Left kidney (tissue), 8 donors: ENCODE data around the gene TGIF2. TPM values are rescaled to one million over a fixed set of nuclear protein-coding genes. Genes with fewer than 3 reads are reported as not detected.

Experiments used
- DNase-seq: peaks from one replicate; pipeline ENCODE4 v3.0.0-alpha.2; 2013
- long read RNA-seq, 8 donors: transcript quantifications; one replicate each; lab custom pipeline, GENCODE V29; 2026
- polyA plus RNA-seq: library from polyadenylated mRNA; unstranded; fragments of 120-200 nt; gene quantifications from one replicate; pipeline ENCODE4 v1.2.1, GENCODE V29; 2013; ENCODE audit not compliant: insufficient read length

The TGIF2 gene
- polyA plus RNA-seq: 66.0 TPM
- long read RNA-seq, donor 1, transcript TGIF2-201 (3 exons, 3,406 nt): major isoform, 14 of 26 reads
- long read RNA-seq, donor 1, transcript TGIF2-204 (3 exons, 638 nt): minor isoform, 5 of 26 reads
- long read RNA-seq, donor 1, partial matches to known transcripts: 0 of 26 reads
- long read RNA-seq, donor 1, other reads (novel, unspliced or antisense): 5 of 26 reads
- long read RNA-seq, donor 2, transcript TGIF2-201 (3 exons, 3,406 nt): major isoform, 7 of 76 reads
- long read RNA-seq, donor 2, partial matches to known transcripts: 66 of 76 reads
- long read RNA-seq, donor 2, other reads (novel, unspliced or antisense): 0 of 76 reads
- long read RNA-seq, donor 3, transcript TGIF2-201 (3 exons, 3,406 nt): major isoform, 9 of 9 reads
- long read RNA-seq, donor 3, partial matches to known transcripts: 0 of 9 reads
- long read RNA-seq, donor 3, other reads (novel, unspliced or antisense): 0 of 9 reads
- long read RNA-seq, donor 4: 0 reads
- long read RNA-seq, donor 5, transcript TGIF2-201 (3 exons, 3,406 nt): major isoform, 9 of 13 reads
- long read RNA-seq, donor 5, partial matches to known transcripts: 0 of 13 reads
- long read RNA-seq, donor 5, other reads (novel, unspliced or antisense): 0 of 13 reads
- long read RNA-seq, donor 6, transcript TGIF2-201 (3 exons, 3,406 nt): major isoform, 10 of 40 reads
- long read RNA-seq, donor 6, partial matches to known transcripts: 26 of 40 reads
- long read RNA-seq, donor 6, other reads (novel, unspliced or antisense): 0 of 40 reads
- long read RNA-seq, donor 7, transcript TGIF2-201 (3 exons, 3,406 nt): major isoform, 14 of 78 reads
- long read RNA-seq, donor 7, partial matches to known transcripts: 62 of 78 reads
- long read RNA-seq, donor 7, other reads (novel, unspliced or antisense): 0 of 78 reads
- long read RNA-seq, donor 8, partial matches to known transcripts: 0 of 6 reads
- long read RNA-seq, donor 8, other reads (novel, unspliced or antisense): 0 of 6 reads

DNA sequence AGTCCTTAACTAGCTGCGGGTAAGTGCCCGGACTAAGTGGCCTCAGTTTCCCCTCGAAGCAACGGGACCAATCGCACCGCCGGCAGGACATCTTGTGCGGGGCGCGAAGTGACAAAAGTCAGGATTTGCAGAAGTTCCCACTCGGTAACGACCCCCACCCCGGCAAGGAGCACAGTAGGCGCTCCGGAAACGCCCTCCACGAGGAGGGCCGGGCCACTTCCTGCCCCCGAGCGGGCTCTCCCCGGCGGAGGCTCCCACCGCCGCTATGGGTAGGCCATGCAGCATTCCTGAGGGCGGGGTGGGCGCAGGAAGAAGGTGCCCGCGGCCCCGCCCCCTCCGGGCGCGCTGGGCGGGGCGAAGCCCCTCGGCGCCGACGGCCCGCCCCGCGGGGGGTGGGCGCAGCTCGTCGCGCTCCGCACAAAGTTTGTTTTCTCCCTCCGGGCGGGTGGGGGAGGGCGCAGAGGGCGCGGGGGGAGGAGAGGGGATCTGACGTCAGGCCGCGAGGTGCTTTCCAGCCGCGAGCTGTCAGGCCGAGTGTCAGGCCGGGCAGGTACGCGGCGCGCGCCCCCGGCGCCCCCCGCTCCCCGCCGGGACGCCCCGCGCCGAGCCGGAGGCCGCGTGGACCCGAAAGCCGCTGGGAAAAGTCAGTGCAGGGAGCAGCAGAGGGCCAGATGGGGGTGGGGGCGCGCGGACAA lies at the start of gene TGIF2:
TSS of gene TGIF2 (plus strand) at position 495 of the 695 bp plus-strand sequence. CDS start 5,178 bp downstream, outside the sequence.
- DNase-seq: peak; percentile 92

DNA sequence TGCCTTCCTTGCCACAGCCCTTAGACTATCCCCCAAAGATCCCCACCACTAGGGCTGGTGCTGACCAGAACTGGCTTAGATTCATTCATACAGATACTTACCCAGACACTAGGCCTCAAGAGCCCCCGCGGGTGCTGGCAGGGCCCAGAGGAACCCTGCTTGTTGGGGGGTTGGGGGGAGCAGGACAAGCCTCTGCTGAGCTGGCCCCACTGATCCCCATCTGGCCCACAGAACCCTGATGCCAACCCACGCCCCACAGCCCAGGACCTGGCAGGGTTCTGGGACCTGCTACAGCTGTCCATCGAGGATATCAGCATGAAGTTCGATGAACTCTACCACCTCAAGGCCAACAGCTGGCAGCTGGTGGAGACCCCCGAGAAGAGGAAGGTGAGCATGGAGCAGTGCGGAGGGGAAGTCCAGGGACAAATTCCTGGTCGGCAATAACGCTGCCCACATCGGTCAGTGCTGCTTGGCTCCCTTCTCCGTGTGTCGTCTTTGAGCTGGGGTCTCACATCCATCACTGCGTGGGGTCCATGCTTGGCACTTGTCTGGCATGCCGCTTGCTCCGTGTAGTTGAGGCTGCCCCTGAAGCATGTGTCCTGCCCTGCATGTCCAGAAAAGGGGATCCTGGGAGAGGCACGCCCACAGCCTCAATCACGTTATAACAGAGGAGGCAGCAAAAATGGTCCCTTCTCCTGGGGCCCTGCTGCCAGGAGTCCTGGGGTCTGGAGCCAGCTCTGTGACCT lies 47.6 kb upstream of the TGIF2 start:
- DNase-seq: no peak

DNA sequence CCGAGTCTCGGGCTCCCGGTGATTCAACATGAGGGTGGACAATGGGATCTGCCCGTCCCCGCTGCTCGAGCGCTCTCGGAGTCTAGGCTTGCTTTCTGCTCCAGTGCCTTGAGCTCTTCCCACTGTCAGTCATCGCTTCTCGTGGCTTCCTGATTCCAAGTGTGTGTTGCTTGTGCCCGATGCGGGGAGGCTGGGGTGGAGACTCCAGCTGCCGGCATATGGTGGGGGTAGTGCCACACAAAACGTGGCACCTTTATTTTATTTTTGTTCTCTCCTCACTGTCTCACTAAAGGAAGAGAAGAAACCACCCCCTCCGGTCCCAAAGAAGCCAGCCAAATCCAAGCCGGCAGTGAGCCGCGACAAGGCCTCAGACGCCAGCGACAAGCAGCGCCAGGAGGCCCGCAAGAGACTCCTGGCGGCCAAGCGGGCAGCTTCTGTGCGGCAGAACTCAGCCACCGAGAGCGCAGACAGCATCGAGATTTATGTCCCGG lies 46.8 kb upstream of the TGIF2 start:
- no peak for DNase-seq

DNA sequence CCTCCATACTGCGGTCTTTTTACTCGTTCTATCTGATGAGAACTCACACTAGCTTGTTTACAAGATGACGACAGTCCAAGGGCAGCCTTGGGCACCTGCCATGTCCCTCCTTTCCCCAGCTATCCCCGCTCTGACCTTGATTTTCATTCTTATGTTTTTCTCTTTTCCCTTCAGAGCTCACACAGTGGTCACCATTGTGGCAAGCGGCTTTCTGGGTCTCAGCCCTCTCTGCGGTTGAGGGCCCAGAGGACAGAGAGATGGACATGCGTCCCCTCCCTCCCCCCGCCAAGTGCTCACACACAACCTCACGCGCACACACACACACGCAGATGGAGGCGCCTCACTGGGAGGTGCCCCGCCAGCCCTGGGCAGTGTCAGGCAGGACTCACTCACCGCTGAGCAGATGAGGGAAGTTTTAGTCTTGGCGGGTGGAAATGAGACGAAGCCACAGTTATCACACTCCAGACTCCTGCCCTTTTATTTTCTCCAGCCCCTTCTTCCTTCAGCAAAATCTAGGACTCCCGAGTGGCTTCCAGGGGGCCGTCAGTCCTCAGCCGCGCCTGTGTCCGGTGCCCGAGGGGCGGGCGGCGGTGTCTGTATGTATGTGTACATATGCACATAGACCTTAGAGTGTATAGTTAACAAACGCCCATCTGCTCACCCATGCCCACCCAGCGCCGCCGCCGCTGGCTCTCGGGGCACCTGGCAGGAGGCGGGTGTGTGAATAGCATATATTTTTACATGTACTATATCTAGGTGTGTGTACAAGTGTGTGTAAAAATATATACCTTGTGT lies 45.9 kb upstream of the TGIF2 start:
- DNase-seq: no peak

DNA sequence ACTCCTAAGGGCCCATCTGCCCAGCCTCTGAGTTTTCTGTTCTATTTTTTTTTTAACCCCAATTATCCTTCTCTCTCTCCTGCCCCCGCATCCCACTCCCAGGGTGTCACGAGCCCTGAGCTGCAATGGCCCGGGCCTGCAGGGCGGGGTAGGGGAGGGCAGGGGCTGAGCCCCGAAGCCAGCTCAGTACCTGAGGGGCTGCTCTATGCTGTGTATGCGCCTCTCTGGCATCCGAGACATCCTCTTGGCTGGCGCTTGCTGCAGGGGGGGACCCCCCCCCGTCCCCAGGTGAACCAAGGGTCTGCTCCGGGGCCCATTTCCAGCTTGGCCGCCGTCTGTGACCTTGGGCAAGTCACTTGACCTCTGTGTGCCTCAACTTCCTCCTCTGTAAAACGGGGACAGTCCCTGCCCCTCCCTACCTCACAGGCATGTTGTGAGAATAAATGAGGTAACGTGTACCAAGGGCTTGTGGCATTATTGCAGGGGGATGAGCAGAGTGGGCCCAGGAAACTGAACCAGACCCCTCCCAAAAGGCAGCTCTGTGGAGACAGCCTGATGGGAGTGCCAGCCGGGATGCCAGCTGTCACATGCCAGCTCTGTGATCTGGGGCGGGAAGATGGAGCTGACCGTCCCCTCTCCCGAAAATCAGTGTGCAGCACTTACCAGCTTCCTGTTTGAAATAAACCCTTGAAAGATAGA lies 45.1 kb upstream of the TGIF2 start:
- no peak for DNase-seq

DNA sequence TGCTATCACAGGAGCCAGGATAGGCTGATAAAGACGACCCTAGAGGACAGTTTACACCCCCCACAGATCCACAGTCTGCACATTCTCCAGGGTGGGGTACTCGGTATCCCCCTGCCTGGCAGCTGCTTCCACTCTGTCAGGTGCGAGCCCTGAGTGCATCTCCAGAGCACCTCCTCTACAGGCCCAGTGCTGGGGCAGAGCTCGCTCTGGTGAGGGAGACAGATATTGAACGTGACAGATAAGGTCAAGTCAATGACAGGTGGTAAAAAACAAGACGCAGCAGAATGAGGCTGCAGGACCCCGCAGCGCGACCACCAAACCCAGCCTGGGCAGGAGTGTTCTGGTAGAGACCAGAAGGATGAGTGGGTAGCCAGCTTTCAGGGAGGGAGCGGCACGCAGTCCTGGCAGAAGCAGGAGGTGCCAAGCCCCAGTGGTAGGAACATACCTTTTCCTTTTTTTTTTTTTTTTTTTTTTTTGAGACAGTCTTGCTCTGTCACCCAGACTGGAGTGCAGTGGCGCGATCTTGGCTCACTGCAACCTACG lies 44.5 kb upstream of the TGIF2 start:
- no peak for DNase-seq

DNA sequence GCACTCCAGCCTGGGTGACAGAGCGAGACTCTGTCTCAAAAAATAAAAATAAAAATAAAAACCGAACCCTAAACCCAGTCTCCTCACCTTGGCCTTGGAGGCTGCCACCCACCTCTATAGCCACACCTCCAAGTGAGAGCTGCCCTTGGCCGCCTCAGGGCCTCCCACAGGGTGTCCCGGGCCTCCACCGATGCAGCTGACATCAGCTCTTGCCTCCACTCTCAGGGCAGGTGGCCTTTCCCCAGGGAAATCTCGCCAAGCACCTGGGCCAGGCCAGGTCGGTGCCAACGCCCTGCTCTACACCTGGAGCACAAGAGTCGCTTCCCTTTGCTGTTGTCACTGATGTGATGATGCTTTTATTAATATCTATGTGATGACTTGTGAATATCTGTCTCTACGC lies 41.0 kb upstream of the TGIF2 start:
- DNase-seq: no peak

DNA sequence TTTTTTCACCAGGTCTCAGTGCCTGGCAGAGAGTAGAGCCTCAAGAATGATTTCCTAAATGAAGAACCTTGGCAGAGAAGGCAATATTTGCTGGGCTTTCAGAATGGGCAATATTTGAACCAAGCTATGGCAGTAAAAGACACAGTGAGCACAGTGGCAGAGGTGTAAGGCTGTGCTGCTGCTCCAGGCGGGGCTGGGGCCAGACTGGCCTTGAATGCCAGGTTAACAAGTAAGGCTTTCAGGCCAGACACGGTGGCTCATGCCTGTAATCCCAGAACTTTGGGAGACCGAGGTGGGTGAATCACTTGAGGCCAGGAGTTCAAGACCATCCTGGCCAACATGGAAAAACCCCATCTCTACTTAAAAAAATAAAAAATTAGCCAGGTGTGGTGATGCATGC lies 40.6 kb upstream of the TGIF2 start:
- no peak for DNase-seq

DNA sequence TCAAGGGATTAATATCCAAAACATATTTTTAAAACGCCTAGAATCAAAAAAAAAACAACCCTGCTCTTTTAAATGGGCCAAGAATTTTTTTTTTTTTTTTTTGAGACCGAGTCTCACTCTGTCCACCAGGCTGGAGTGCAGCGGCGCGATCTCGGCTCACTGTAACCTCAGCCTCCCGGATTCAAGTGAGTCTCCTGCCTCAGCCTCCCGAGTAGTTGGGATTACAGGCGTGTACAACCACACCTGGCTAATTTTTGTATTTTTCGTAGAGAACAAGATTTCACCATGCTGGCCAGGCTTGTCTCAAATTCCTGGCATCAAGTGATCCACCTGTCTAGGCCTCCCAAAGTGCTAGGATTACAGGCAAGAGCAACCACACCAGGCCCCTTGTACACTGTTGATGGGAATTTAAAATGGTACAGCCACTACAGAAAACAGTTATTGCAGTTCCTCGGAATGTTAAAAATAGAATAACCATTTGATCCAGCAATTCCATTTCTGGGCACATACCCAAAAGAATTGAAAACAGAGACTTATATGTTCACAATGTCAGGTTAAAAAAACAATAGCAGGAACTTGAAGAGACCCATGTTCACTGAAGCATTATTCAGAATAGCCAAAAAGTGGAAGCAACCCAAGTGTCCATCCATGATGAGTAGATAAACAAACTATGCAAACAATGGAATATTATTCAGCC lies 35.2 kb upstream of the TGIF2 start:
- no peak for DNase-seq

DNA sequence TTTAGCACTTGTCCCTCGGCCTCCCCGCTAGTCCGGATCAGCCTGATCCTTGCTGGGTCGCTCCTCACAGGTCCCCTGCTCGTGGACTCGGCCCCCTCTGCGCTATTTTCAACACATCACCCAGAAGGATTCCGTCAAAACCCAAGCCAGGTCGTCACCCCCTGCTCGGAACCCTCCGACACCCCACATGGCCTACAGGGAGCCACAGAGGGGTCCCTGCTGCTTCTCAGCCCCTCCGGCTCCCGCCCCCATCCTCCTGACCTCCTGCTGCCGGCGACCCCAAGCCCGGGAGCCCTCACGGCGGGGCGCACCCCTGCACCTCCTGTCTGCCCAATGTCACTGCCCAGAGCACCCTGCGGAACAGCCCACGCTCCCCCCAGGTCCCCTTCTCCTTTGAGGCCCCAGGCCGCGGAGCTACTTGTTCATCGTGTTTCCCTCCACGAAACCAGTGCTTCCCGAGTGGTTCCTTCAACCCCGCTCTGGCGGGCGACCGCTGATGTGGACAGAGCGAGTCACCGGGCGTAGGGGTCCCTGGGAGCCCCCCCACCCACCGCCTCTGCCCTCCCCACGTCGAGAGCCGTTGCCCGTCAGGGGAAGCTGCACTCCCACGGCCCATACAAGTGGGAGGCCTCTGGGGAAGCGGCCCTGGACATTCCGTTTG lies 32.7 kb upstream of the TGIF2 start:
- DNase-seq: no peak

DNA sequence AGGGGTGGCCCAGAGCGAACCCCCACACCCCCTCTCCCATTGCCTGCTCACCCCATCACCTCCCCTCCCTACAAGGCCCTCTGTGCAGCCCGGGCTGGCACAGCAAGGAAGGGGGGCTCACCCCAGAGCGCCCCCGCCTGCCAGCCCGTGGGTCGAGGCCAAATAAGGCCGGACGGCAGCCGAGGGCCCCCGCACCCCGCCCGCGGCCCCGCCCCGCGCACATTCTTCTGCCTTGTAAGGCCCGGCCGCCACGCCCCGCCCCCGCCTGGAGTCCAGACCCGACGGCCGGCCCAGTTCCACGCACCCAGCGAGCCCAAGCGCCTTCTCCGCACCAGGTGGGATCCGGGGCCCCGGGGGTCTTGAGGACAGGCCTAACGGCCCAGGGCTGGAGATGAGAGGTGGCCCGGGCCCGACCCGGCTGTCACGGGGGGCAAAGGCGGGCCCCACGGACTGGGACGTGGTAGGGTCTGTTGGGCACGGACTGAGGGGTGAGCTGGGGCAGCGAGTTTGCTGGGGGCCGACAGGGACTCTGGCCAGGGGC lies 32.1 kb upstream of the TGIF2 start, which contains the start of gene MYL9:
TSS of gene MYL9 (plus strand) at position 293 of the 541 bp plus-strand sequence. CDS start 3,366 bp downstream, outside the sequence.
- DNase-seq: peak; percentile 75

DNA sequence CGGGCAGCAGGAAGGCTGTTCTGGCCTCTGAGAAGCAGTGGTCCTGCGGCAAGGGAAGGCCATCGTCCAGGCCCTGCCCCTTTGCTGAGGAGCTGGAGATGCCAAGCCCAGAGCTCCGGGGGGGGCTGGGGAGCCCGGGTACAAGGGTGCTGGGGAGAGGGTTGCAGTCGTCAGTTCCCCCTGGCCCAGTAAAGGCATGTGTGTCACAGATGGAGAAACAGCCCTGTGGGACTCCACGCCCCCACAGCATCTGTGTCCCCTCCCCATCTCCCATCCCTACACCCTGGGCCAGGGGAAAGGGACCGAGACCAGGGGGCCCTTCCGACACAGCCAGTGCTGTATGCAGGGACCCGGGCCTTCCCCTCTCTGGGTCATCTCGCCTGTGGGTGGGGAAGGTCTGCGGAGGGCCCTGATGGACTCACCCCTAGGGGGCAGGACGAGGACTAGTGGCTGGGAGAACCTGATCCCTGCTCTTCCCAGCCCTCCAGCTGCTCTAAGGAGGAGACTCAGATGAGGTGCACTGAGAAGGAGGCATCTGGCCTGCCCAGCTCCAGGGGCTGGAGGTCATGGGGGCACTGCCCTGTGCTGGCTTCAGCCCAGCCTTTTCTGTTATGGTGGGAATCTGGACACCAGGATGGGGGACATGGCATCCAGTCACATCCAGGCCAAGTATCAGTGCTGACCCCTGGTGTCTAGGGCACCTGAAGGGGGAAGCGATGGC lies 31.5 kb upstream of the TGIF2 start:
- DNase-seq: no peak

DNA sequence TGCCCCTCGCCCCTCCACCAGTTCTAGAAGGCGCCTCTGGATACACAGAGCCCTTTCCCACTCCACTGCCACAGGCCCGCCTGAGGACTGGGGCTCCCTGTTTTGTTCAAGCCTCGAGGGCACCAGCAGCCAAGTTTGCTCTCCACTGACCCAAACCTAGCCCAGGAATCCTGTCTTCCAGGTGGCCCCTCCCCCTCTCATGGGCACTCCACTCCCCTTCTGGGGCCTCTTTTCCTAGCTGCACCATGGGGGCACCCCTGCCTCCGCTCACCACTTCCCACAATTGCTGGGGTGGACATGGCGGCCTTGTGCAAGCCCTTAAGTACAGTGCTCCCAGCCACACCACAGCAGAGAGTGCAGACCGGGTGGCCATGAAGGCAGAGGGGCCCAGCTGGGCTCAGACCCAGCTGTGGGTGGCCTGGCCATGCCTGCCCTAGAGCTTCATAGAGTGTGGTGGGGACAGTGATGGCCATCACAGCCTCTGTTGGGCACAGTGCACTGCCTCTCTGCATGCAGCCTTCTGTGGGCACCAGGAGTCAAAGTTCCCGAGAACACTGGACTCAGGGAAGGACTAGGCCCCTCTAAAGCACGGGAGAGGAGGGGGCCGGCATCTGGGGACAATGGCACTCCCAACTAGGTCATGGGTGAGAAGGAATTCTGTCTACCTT lies 30.7 kb upstream of the TGIF2 start:
- no peak for DNase-seq

DNA sequence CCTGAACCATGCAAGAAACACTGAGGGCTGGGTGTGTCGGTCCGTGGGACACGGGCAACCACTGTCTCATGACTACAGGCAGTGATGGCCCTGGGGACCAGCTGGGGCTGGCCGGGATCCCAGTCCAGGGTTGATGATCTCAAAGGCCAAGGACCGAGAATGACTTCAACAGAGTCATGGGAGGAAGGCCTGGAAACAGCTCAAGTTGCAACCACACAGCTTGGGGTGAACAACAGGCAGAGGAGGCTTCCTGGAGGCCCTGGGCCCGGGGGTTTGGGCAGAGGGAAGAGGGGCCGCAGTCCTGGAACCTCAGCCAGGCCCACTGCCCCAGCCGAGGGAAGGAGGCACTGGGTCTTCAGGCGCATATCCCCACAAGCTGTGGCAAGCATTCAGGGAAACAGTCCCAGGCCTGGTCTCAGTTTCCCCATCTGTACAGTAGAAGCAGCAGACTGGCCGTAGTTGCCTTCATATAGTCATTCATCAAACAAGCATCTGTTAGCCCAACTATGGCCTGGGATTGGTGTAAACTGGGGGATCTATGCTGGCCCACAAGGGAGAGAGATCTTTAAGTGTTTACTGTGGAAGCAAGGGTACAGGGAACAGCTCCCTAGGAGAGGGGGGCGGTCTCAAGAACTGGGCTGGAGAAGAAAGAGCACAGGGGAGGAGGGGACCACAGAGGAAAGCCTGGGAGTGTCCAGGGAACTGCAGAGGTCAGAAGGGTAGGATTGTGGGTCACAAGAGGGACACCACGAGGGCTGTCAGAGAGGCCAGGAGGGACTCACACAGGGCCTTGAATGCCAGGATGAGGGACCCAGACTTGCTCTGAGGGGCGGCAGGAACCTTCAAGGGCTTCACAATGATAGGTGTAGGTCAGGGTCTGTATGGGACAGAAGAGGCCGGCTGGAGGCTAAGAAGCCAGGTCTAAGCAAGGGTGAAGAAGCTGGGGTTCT lies 29.9 kb upstream of the TGIF2 start:
- no peak for DNase-seq
